Measurements from ENCODE around the gene SLC25A51. TPM values are rescaled to one million over a fixed set of nuclear protein-coding genes. Genes with fewer than 3 reads are reported as not detected.

The SLC25A51 gene
- total RNA-seq (ENCODE audit: unreplicated experiment): 28.5 TPM
- long read RNA-seq, partial matches to known transcripts: 0 of 8 reads
- long read RNA-seq, other reads (novel, unspliced or antisense): 5 of 8 reads

DNA sequence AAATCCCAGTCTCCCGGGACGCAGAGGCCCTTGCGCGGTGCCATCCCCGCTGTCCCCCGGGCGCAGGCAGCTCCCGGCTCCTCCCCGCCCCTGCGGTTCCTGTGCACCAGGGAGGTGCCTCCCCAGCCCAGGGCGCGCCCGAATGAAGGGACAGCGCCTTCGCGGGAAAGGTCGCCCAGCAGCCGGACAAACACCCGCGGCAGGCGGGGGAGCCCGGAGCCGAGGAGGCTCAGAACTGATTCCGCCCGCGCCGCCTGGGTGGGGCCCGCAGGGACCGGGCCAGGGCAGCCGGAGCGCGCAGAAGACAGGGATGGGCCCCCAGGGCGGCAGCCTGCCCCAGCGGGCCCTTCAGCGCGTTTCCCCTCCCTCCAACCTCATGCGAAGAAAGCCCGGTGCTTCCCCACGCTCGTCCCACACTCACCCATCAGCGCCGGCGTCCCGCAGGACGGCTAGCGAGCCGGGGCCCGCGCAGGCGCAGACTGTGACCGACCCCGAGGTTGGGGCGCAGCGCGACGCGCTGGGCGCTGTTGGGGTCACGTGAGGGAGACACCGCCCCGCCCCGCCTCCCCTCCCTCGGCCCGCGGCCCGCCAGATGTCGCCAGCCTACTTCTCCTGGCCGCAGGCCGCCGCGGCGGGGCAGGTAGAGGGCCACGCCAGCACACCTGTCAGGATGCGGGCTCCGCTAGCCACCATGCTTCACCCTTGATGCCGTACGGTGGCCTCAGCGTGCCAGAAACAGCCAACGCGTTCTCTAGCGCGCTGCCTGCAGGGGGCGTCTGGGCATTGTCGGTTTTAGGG lies at the start of gene SLC25A51:
TSS of gene SLC25A51 (minus strand) at position 481 of the 798 bp plus-strand sequence. CDS start 15,577 bp downstream, outside the sequence.
- H3K4me3 Mint-ChIP-seq (ENCODE audit: unreplicated experiment): peak within 1 kb of the TSS; percentile 96
- DNase-seq (ENCODE audit: low spot score): peak; percentile 97
- H3K9me3 Mint-ChIP-seq (ENCODE audit: unreplicated experiment): no peaks in the 10 kb centered on the region
- peaks cover 9% of the 10 kb centered on the region for H3K4me1 Mint-ChIP-seq (ENCODE audit: unreplicated experiment)
- no peaks in the 10 kb centered on the region for H3K36me3 Mint-ChIP-seq (ENCODE audit: low read depth, unreplicated experiment)
- peak within 1 kb of the TSS; percentile 8 for H3K27ac Mint-ChIP-seq (ENCODE audit: unreplicated experiment)
- H3K27me3 Mint-ChIP-seq (ENCODE audit: unreplicated experiment): peaks cover 1% of the 10 kb centered on the region
- TF ChIP-seq CTCF (IDR thresholded peaks at IDR 0.05; ENCODE audit: unreplicated experiment): peak; percentile 90

DNA sequence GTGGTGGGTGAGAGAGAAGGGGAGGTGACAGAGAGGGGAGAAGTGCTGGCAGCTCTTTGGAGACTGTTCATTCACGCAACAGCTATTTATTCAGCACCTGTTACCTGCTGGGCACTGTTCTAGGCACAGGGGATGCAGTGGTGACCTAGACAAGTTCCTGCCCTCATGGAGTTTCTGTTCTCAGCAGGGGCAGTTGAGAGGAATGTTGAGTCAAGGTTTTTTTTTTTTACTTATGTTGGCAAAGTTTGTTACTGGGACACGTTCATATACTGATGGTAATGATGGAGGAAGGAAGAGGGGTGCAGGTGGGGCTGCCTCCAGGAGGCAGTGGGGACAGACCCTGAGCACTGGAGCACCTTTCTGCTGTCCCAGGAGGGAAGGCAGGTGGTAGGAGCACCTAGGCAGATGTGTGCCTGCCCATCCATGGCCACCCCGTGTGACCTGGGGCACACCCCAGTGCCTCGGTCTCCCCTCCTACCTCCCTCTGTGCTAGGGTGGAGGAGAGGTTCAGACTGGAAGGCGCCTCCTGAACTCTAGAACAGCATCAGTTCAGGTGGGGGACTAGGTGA lies 49.4 kb upstream of the SLC25A51 start:
- peaks cover 29% of the 10 kb centered on the region for H3K4me1 Mint-ChIP-seq (ENCODE audit: unreplicated experiment)
- peak overlapping the region; percentile 54 for H3K27ac Mint-ChIP-seq (ENCODE audit: unreplicated experiment)
- DNase-seq (ENCODE audit: low spot score): no peak
- H3K9me3 Mint-ChIP-seq (ENCODE audit: unreplicated experiment): no peaks in the 10 kb centered on the region
- peak overlapping the region; percentile 10 for H3K4me3 Mint-ChIP-seq (ENCODE audit: unreplicated experiment)
- H3K36me3 Mint-ChIP-seq (ENCODE audit: low read depth, unreplicated experiment): peaks cover 51% of the 10 kb centered on the region
- TF ChIP-seq CTCF (IDR thresholded peaks at IDR 0.05; ENCODE audit: unreplicated experiment): no peak
- H3K27me3 Mint-ChIP-seq (ENCODE audit: unreplicated experiment): peaks cover 7% of the 10 kb centered on the region

- no peak for TF ChIP-seq CTCF (IDR thresholded peaks at IDR 0.05; ENCODE audit: unreplicated experiment)
- Mint-ChIP-seq H3K9me3 (ENCODE audit: unreplicated experiment) (no peaks in the 10 kb centered on the region), H3K27me3 (ENCODE audit: unreplicated experiment) (peaks cover 7% of the 10 kb centered on the region), H3K4me3 (ENCODE audit: unreplicated experiment) (peak overlapping the region; percentile 28), H3K36me3 (ENCODE audit: low read depth, unreplicated experiment) (peaks cover 54% of the 10 kb centered on the region), H3K4me1 (ENCODE audit: unreplicated experiment) (peaks cover 23% of the 10 kb centered on the region), H3K27ac (ENCODE audit: unreplicated experiment) (no peak overlapping the region)
- no peak for DNase-seq (ENCODE audit: low spot score)
Observed at GRCh38 chr9:37952731-37953130, 48.8 kb upstream of the SLC25A51 start.

DNA sequence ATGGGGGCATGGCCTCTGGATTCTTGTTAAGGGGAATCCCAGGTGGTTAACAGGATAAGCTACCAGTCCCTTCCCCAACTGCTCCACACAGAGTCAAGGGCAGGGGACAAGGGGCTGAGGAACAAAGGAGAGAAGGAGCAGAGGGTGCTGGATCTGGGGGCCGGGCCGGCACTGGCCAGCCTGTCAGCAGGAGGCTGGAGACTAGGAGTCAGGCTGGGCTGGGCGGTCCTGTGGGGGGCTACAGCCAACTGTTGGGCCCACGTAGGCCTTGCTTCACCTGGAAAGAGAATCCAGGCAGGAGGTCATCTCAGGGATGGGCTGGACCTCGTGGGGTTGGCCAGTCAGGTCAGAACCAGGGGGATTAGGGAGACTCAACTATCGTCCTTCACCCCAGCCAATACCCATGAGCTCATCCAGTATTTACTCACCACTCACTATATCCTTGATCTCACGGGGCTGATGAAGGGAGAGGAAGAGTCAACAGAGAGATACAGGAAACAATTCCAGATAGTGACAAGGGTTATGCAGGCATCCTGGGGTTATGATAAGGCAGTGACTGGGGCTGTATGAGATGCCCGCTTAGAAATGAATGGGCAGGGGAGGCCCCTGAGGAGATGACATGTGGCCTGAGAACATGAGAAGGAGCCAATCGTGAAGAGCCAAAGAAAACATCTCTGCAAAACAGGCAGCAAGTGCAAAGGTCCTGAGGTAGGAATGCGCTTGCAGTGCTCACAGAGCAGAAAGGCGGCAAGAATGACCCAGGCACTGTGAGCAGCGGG lies 47.9 kb upstream of the SLC25A51 start:
- no peaks in the 10 kb centered on the region for H3K9me3 Mint-ChIP-seq (ENCODE audit: unreplicated experiment)
- TF ChIP-seq CTCF (IDR thresholded peaks at IDR 0.05; ENCODE audit: unreplicated experiment): no peak
- DNase-seq (ENCODE audit: low spot score): no peak
- H3K4me3 Mint-ChIP-seq (ENCODE audit: unreplicated experiment): peak overlapping the region; percentile 28
- peak overlapping the region; percentile 11 for H3K27ac Mint-ChIP-seq (ENCODE audit: unreplicated experiment)
- H3K27me3 Mint-ChIP-seq (ENCODE audit: unreplicated experiment): peaks cover 8% of the 10 kb centered on the region
- H3K4me1 Mint-ChIP-seq (ENCODE audit: unreplicated experiment): peaks cover 18% of the 10 kb centered on the region
- H3K36me3 Mint-ChIP-seq (ENCODE audit: low read depth, unreplicated experiment): peaks cover 58% of the 10 kb centered on the region
